ENCODE measurements around the gene PIP5K1C. TPM values are rescaled to one million over a fixed set of nuclear protein-coding genes. Genes with fewer than 3 reads are reported as not detected.

Gene PIP5K1C
- total and polyA plus RNA-seq, 10 of the 15 experiments (the other 5 are each of a cell fraction or from before 2014, with no cell fraction given) = 0.39 to 19.6 (median 5.3) TPM

- TF ChIP-seq E2F8 (IDR thresholded peaks at IDR 0.05; ENCODE audit: low read depth, partially characterized antibody) (no peak), ZNF274 (IDR thresholded peaks at IDR 0.05; ENCODE audit: insufficient read depth, insufficient read length) (no peak), PAX5 (IDR thresholded peaks at IDR 0.05; ENCODE audit: borderline replicate concordance, low read depth, low read length) (no peak), PAX8 (IDR thresholded peaks at IDR 0.05) (no peak), NR2C1 (IDR thresholded peaks at IDR 0.05) (peak; percentile 23; the same call in 1 of the 2 replicates), BACH1 (IDR thresholded peaks at IDR 0.05; ENCODE audit: borderline replicate concordance) (peak; percentile 68), EP300 (IDR thresholded peaks at IDR 0.05; ENCODE audit: borderline replicate concordance in 1 of 2, control insufficient read depth in 1 of 2, low read depth in 2 of 2, low read length in 2 of 2) (no peak), NFYB (IDR thresholded peaks at IDR 0.05; ENCODE audit: insufficient read depth, low read depth, low read length) (peak; percentile 77; the same call in 1 of the 2 replicates), NR2F1 (conservative IDR thresholded peaks at IDR 0.05) (0 out of 2 replicates have a peak, but pooled peaks have one; percentile 34), HCFC1 (IDR thresholded peaks at IDR 0.05; ENCODE audit: low read length) (peak; percentile 35; the same call in 1 of the 2 replicates), GATAD2B (conservative IDR thresholded peaks at IDR 0.05; ENCODE audit: low read depth) (peak; percentile 75; the same call in 1 of the 2 replicates), PML (IDR thresholded peaks at IDR 0.05; ENCODE audit: low read length) (no peak), MXI1 (IDR thresholded peaks at IDR 0.05; ENCODE audit: low read depth, low read length) (0 out of 2 replicates have a peak, but pooled peaks have one; percentile 42), MTA2 (IDR thresholded peaks at IDR 0.05; ENCODE audit: low read depth) (no peak), BMI1 (IDR thresholded peaks at IDR 0.05; ENCODE audit: borderline replicate concordance) (no peak), RB1 (IDR thresholded peaks at IDR 0.05; ENCODE audit: borderline replicate concordance) (no peak; the same call in 1 of the 2 replicates), ZNF217 (IDR thresholded peaks at IDR 0.05) (0 out of 2 replicates have a peak, but pooled peaks have one; percentile 36), YY1 (IDR thresholded peaks at IDR 0.05; ENCODE audit: low read depth, low read length) (peak; percentile 48; the same call in 1 of the 2 replicates), ZZZ3 (IDR thresholded peaks at IDR 0.05; ENCODE audit: control insufficient read depth, insufficient read length, low read depth) (no peak), WRNIP1 (IDR thresholded peaks at IDR 0.05; ENCODE audit: borderline replicate concordance, low read depth, low read length) (no peak), PRDM15 (CRISPR knock-in tag; IDR thresholded peaks at IDR 0.05) (no peak)
- TF ChIP-seq, protein P1, sequence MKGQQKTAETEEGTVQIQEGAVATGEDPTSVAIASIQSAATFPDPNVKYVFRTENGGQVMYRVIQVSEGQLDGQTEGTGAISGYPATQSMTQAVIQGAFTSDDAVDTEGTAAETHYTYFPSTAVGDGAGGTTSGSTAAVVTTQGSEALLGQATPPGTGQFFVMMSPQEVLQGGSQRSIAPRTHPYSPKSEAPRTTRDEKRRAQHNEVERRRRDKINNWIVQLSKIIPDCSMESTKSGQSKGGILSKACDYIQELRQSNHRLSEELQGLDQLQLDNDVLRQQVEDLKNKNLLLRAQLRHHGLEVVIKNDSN (IDR thresholded peaks at IDR 0.05; ENCODE audit: borderline replicate concordance, extremely low read length, insufficient read depth, low read depth, low read length) = no peak
These were observed at the start of gene PIP5K1C (continued) for GRCh38 chr19:3700242-3701032.
